Liver (tissue), 9 donors: ENCODE measurements around the gene GABARAPL1. TPM values are rescaled to one million over a fixed set of nuclear protein-coding genes. Genes with fewer than 3 reads are reported as not detected.
"Not testable (repeated sequence)": the region's sequence is repeated elsewhere in the genome, so short reads cannot be mapped to it uniquely, and the experiment has no call there.

Experiments
- DNase-seq: peaks from one replicate; pipeline ENCODE4 v3.0.0-alpha.2; 2017; ENCODE audit warnings: low spot score
- H3K27ac ChIP-seq, 2 donors: one replicate each; pipeline ENCODE4 v1.7.0; 2013; ENCODE audit warnings: inconsistent platforms in 2 of 2, low read length in 2 of 2, control low read depth in 1 of 2, low read depth in 1 of 2, mild to moderate bottlenecking in 1 of 2
- H3K27me3 ChIP-seq, 4 donors: one replicate each; pipeline versions ENCODE4 v1.6.1 to v1.7.0; 2013; ENCODE audit warnings: low read length in 3 of 4, inconsistent platforms in 1 of 4, mild to moderate bottlenecking in 1 of 4, moderate library complexity in 1 of 4; ENCODE audit not compliant: control insufficient read depth in 4 of 4, insufficient read depth in 4 of 4
- H3K36me3 ChIP-seq, 4 donors: one replicate each; pipeline versions ENCODE4 v1.6.1 to v1.7.0; 2013; ENCODE audit warnings: low read length in 3 of 4, mild to moderate bottlenecking in 3 of 4, low read depth in 1 of 4, moderate library complexity in 1 of 4; ENCODE audit not compliant: control insufficient read depth in 4 of 4, insufficient read depth in 3 of 4
- H3K4me1 ChIP-seq, 4 donors: one replicate each; pipeline versions ENCODE4 v1.6.1 to v1.7.0; 2013; ENCODE audit warnings: low read length in 3 of 4, mild to moderate bottlenecking in 3 of 4, moderate library complexity in 1 of 4; ENCODE audit not compliant: control insufficient read depth in 4 of 4, insufficient read depth in 4 of 4
- H3K4me3 ChIP-seq, 3 donors: one replicate each; pipeline versions ENCODE4 v1.6.1 to v1.7.0; 2013; ENCODE audit warnings: low read length in 3 of 3, control low read depth in 1 of 3, low read depth in 1 of 3, mild to moderate bottlenecking in 1 of 3
- H3K9ac ChIP-seq, 2 donors: one replicate each; pipeline ENCODE4 v1.7.0; 2013; ENCODE audit warnings: low read length in 2 of 2, mild to moderate bottlenecking in 2 of 2, moderate library complexity in 2 of 2, control low read depth in 1 of 2, low read depth in 1 of 2
- H3K9me3 ChIP-seq, 4 donors: one replicate each; pipeline versions ENCODE4 v1.6.1 to v1.7.0; 2013; ENCODE audit warnings: low read length in 3 of 4; ENCODE audit not compliant: control insufficient read depth in 4 of 4
- EGR1 ChIP-seq, 2 donors: IDR thresholded peaks; 2 replicates each; pipeline ENCODE4 v1.6.1; 2016 to 2018; ENCODE audit warnings: antibody characterized with exemption in 2 of 2, low read depth in 2 of 2
- FOXA1 ChIP-seq: IDR thresholded peaks from 2 replicates; pipeline ENCODE4 v1.6.1; 2016; ENCODE audit warnings: antibody characterized with exemption
- FOXA2 ChIP-seq: IDR thresholded peaks from 2 replicates; pipeline ENCODE4 v1.6.1; 2016; ENCODE audit warnings: antibody characterized with exemption
- GABPA ChIP-seq, 2 donors: IDR thresholded peaks in 1 of 2; conservative IDR thresholded peaks in 1 of 2; 2 replicates each; pipeline ENCODE4 v1.6.1; 2016; ENCODE audit warnings: antibody characterized with exemption in 2 of 2, mild to moderate bottlenecking in 1 of 2, moderate library complexity in 1 of 2
- HNF4A ChIP-seq, 2 donors: conservative IDR thresholded peaks; 2 replicates each; pipeline ENCODE4 v1.6.1; 2016; ENCODE audit warnings: antibody characterized with exemption in 2 of 2, mild to moderate bottlenecking in 2 of 2
- HNF4G ChIP-seq: IDR thresholded peaks from 2 replicates; pipeline ENCODE4 v1.6.1; 2016; ENCODE audit warnings: antibody characterized with exemption
- JUND ChIP-seq, 2 donors: IDR thresholded peaks; 2 replicates each; pipeline ENCODE4 v1.6.1; 2016; ENCODE audit warnings: antibody characterized with exemption in 2 of 2
- NR2F2 ChIP-seq: IDR thresholded peaks from 2 replicates; pipeline ENCODE4 v1.6.1; 2016; ENCODE audit warnings: antibody characterized with exemption
- RAD21 ChIP-seq, 2 donors: IDR thresholded peaks; 2 replicates each; pipeline ENCODE4 v1.6.1; 2016; ENCODE audit warnings: antibody characterized with exemption in 2 of 2, mild to moderate bottlenecking in 2 of 2
- RXRA ChIP-seq, 2 donors: IDR thresholded peaks; 2 replicates each; pipeline ENCODE4 v1.6.1; 2017 to 2018; ENCODE audit warnings: antibody characterized with exemption in 2 of 2, mild to moderate bottlenecking in 1 of 2
- SP1 ChIP-seq: IDR thresholded peaks from 2 replicates; pipeline ENCODE4 v1.6.1; 2018; ENCODE audit warnings: antibody characterized with exemption, mild to moderate bottlenecking
- TAF1 ChIP-seq: conservative IDR thresholded peaks from 2 replicates; pipeline ENCODE4 v1.6.1; 2016; ENCODE audit warnings: antibody characterized with exemption, mild to moderate bottlenecking
- YY1 ChIP-seq: IDR thresholded peaks from 2 replicates; pipeline ENCODE4 v1.6.1; 2016; ENCODE audit warnings: antibody characterized with exemption, mild to moderate bottlenecking
- WGBS: extraction: QIAGEN DNeasy Blood & Tissue Kit; methylation state at CpG from one replicate; pipeline ENCODE4 v1.1.7; 2013; 5-methylcytosine and 5-hydroxymethylcytosine counted together
- polyA plus RNA-seq, 2 donors: library from polyadenylated mRNA; stranded (reverse) in 1 of 2; unstranded in 1 of 2; fragments of 200-250 nt in 1 of 2; fragments of >200 nt in 1 of 2; fragmentation: Nextera tagmentation in 1 of 2; extraction: Ambion mirVana in 1 of 2; gene quantifications; one replicate each; pipeline versions ENCODE4 v1.2.1 to v1.2.3, GENCODE V29; 2013 to 2015
- total RNA-seq, 2 donors: library from RNA; depleted of rRNA; stranded (reverse); fragments of >200 nt; gene quantifications; one replicate each; pipeline ENCODE4 v1.2.3, GENCODE V29; 2014
- TF ChIP-seq, protein P1 (sequence below): fragments of 150-350 bp; IDR thresholded peaks from 2 replicates; pipeline ENCODE4 v1.5.1; 2017; ENCODE audit warnings: improper control_type of control experiment, low read depth, low read length; ENCODE audit not compliant: missing input control
- TF ChIP-seq, protein P2 (sequence below): IDR thresholded peaks from 2 replicates; pipeline ENCODE4 v1.6.1; 2016; ENCODE audit warnings: antibody characterized with exemption
- TF ChIP-seq, protein P3 (sequence below): IDR thresholded peaks from 2 replicates; pipeline ENCODE4 v1.6.1; 2016; ENCODE audit warnings: antibody characterized with exemption
- TF ChIP-seq, protein P4 (sequence below): IDR thresholded peaks from 2 replicates; pipeline ENCODE4 v1.6.1; 2016; ENCODE audit warnings: antibody characterized with exemption
- TF ChIP-seq, protein P5 (sequence below): IDR thresholded peaks from 2 replicates; pipeline ENCODE4 v1.6.1; 2016; ENCODE audit warnings: antibody characterized with exemption, mild to moderate bottlenecking
- donor health status: healthy.
- donor health status: healthy.
- donor health status: healthy.
- donor health status: healthy.
- donor health status: healthy.

The GABARAPL1 gene
- total and polyA plus RNA-seq, 4 donors = 18.0 to 118 (median 53.0) TPM

DNA sequence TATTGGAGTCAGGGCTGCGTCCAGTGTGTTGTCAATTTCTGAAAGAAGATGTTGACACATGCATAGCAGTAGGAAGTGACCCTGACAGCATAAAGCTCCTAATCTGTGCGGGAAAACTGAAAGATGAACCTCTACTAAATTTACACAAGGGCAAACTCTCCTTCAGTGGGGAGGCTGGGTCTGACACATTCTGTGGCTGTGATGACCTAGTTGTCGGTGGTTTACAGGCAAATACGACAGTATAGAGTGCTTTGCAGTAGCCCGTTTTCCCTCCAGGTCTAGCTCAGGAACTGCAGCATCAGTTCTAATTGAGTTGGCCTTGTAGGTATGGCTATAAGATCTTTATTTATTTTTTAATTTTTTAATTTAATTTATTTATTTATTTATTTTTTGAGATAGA lies 14.8 kb upstream of the GABARAPL1 start (continued):
- TF ChIP-seq, protein P1, sequence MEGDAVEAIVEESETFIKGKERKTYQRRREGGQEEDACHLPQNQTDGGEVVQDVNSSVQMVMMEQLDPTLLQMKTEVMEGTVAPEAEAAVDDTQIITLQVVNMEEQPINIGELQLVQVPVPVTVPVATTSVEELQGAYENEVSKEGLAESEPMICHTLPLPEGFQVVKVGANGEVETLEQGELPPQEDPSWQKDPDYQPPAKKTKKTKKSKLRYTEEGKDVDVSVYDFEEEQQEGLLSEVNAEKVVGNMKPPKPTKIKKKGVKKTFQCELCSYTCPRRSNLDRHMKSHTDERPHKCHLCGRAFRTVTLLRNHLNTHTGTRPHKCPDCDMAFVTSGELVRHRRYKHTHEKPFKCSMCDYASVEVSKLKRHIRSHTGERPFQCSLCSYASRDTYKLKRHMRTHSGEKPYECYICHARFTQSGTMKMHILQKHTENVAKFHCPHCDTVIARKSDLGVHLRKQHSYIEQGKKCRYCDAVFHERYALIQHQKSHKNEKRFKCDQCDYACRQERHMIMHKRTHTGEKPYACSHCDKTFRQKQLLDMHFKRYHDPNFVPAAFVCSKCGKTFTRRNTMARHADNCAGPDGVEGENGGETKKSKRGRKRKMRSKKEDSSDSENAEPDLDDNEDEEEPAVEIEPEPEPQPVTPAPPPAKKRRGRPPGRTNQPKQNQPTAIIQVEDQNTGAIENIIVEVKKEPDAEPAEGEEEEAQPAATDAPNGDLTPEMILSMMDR = no peak
- TF ChIP-seq NR2F2 = no peak

DNA sequence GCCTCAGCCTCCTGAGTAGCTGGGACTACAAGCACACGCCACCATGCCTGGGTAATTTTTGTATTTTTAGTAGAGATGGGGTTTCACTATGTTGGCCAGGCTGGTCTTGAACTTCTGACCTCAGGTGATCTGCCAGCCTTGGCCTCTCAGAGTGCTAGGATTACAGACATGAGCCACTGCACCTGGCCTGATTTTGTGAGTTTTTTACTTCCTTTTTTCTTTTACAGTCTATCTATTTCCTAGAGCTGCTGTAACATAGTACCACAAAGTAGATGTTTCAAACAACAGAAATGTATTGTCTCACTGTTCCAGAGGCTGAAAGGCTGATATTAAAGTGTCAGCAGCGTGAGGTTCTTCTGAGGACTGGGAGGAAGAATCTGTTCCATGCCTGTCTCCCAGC lies 8.2 kb upstream of the GABARAPL1 start:
- not testable (repeated sequence) for DNase-seq
- 93% methylated on average over 2 of the region's 2 CpGs for WGBS

DNA sequence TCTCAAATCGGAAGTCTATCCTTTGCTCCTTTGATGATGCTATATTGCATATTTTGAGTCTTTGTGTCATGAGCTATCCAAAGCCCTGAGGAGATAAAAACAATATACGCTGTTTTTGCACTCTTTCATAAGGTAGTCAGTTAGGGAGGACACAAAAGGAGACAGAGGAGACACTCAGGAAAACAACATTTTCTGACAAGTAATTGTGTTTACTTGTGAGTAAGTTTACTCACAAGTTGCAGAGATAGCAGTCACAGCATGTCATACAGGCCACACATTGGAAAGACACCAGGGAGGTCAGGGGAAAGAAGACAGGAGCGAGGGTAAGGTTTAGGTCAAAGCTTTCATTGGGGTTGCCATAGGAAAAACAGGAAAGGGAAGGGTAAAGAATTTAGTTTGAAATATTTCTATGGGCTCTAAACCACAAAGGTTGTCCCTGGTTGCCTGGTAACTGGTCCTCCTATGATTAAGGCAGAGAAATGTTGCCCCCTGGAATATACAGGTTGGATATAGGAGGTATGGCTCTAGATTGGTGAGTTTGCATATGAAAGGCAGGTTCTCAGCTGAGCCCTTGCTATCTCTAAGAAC lies 7.4 kb upstream of the GABARAPL1 start:
- H3K27ac ChIP-seq = no peak overlapping the region
- H3K4me3 ChIP-seq = no peak overlapping the region
- WGBS = 91% methylated on average over 3 of the region's 3 CpGs
- H3K9ac ChIP-seq = no peak overlapping the region
- DNase-seq = no peak
- H3K36me3 ChIP-seq = no peaks in the 10 kb centered on the region
- H3K27me3 ChIP-seq = no peaks in the 10 kb centered on the region
- TF ChIP-seq TAF1 (no peak), SP1 (no peak), NR2F2 (no peak), HNF4G (no peak), EGR1 (IDR thresholded peaks at IDR 0.05; ENCODE audit: low read depth in 2 of 2) (no peak), GABPA (IDR thresholded peaks at IDR 0.05 in 1 of 2, conservative IDR thresholded peaks at IDR 0.05 in 1 of 2) (no peak), FOXA1 (no peak), FOXA2 (no peak), RXRA (IDR thresholded peaks at IDR 0.05) (no peak), YY1 (no peak), HNF4A (conservative IDR thresholded peaks at IDR 0.05) (no peak), RAD21 (IDR thresholded peaks at IDR 0.05) (no peak), JUND (IDR thresholded peaks at IDR 0.05) (no peak)
- TF ChIP-seq, protein P1 = no peak
- TF ChIP-seq, protein P2, sequence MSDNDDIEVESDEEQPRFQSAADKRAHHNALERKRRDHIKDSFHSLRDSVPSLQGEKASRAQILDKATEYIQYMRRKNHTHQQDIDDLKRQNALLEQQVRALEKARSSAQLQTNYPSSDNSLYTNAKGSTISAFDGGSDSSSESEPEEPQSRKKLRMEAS = no peak
- TF ChIP-seq, protein P3, sequence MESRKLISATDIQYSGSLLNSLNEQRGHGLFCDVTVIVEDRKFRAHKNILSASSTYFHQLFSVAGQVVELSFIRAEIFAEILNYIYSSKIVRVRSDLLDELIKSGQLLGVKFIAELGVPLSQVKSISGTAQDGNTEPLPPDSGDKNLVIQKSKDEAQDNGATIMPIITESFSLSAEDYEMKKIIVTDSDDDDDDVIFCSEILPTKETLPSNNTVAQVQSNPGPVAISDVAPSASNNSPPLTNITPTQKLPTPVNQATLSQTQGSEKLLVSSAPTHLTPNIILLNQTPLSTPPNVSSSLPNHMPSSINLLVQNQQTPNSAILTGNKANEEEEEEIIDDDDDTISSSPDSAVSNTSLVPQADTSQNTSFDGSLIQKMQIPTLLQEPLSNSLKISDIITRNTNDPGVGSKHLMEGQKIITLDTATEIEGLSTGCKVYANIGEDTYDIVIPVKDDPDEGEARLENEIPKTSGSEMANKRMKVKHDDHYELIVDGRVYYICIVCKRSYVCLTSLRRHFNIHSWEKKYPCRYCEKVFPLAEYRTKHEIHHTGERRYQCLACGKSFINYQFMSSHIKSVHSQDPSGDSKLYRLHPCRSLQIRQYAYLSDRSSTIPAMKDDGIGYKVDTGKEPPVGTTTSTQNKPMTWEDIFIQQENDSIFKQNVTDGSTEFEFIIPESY = no peak
- TF ChIP-seq, protein P4, sequence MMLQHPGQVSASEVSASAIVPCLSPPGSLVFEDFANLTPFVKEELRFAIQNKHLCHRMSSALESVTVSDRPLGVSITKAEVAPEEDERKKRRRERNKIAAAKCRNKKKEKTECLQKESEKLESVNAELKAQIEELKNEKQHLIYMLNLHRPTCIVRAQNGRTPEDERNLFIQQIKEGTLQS = no peak
- TF ChIP-seq, protein P5, sequence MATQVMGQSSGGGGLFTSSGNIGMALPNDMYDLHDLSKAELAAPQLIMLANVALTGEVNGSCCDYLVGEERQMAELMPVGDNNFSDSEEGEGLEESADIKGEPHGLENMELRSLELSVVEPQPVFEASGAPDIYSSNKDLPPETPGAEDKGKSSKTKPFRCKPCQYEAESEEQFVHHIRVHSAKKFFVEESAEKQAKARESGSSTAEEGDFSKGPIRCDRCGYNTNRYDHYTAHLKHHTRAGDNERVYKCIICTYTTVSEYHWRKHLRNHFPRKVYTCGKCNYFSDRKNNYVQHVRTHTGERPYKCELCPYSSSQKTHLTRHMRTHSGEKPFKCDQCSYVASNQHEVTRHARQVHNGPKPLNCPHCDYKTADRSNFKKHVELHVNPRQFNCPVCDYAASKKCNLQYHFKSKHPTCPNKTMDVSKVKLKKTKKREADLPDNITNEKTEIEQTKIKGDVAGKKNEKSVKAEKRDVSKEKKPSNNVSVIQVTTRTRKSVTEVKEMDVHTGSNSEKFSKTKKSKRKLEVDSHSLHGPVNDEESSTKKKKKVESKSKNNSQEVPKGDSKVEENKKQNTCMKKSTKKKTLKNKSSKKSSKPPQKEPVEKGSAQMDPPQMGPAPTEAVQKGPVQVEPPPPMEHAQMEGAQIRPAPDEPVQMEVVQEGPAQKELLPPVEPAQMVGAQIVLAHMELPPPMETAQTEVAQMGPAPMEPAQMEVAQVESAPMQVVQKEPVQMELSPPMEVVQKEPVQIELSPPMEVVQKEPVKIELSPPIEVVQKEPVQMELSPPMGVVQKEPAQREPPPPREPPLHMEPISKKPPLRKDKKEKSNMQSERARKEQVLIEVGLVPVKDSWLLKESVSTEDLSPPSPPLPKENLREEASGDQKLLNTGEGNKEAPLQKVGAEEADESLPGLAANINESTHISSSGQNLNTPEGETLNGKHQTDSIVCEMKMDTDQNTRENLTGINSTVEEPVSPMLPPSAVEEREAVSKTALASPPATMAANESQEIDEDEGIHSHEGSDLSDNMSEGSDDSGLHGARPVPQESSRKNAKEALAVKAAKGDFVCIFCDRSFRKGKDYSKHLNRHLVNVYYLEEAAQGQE = no peak
- H3K4me1 ChIP-seq = no peaks in the 10 kb centered on the region
- H3K9me3 ChIP-seq = no peaks in the 10 kb centered on the region

More for the DNA sequence above, 8.2 kb upstream of the GABARAPL1 start:
- H3K27me3 ChIP-seq, H3K4me3 ChIP-seq, H3K27ac ChIP-seq, H3K36me3 ChIP-seq, H3K9ac ChIP-seq, H3K4me1 ChIP-seq, H3K9me3 ChIP-seq: not testable (repeated sequence)
